H9 (cell line): Measurements from ENCODE around the gene ITPR3. TPM values are rescaled to one million over a fixed set of nuclear protein-coding genes. Genes with fewer than 3 reads are reported as not detected.

Source experiments
- DNase-seq: peaks from one replicate; pipeline ENCODE4 v3.0.0-alpha.2; 2017
- H2AFZ ChIP-seq: one replicate; pipeline ENCODE4 v1.6.1; 2013; ENCODE audit warnings: mild to moderate bottlenecking, low read length, control low read depth, moderate library complexity
- H2AK5ac ChIP-seq: 2 replicates; pipeline ENCODE4 v1.6.1; 2013; ENCODE audit warnings: low read length, control low read depth, mixed read lengths; ENCODE audit not compliant: insufficient read length
- H2BK120ac ChIP-seq: one replicate; pipeline ENCODE4 v1.6.1; 2013; ENCODE audit warnings: low read depth, mild to moderate bottlenecking, low read length, control low read depth, inconsistent platforms; ENCODE audit not compliant: poor library complexity, severe bottlenecking
- H2BK12ac ChIP-seq: 2 replicates; pipeline ENCODE4 v1.6.1; 2013; ENCODE audit warnings: low read length, control low read depth, mixed read lengths, low read depth; ENCODE audit not compliant: insufficient read length
- H2BK15ac ChIP-seq: 2 replicates; pipeline ENCODE4 v1.6.1; 2013; ENCODE audit warnings: low read depth, low read length, control low read depth
- H2BK20ac ChIP-seq: one replicate; pipeline ENCODE4 v1.6.1; 2013; ENCODE audit warnings: low read depth, mild to moderate bottlenecking, low read length, control low read depth, inconsistent platforms; ENCODE audit not compliant: poor library complexity, severe bottlenecking
- H2BK5ac ChIP-seq: 2 replicates; pipeline ENCODE4 v1.6.1; 2013; ENCODE audit warnings: low read length, control low read depth, mixed read lengths; ENCODE audit not compliant: insufficient read length
- H3K14ac ChIP-seq: 2 replicates; pipeline ENCODE4 v1.6.1; 2013; ENCODE audit warnings: low read length, control low read depth; ENCODE audit not compliant: insufficient read depth
- H3K18ac ChIP-seq: 2 replicates; pipeline ENCODE4 v1.6.1; 2013; ENCODE audit warnings: low read depth, mild to moderate bottlenecking, mixed read lengths, low read length, control low read depth; ENCODE audit not compliant: insufficient read length
- H3K23ac ChIP-seq: 2 replicates; pipeline ENCODE4 v1.6.1; 2013; ENCODE audit warnings: low read length, control low read depth, mixed read lengths, low read depth; ENCODE audit not compliant: insufficient read length
- H3K23me2 ChIP-seq: 2 replicates; pipeline ENCODE4 v1.6.1; 2013; ENCODE audit warnings: low read depth, mild to moderate bottlenecking, mixed read lengths, low read length, control low read depth; ENCODE audit not compliant: insufficient read length, poor library complexity, severe bottlenecking
- H3K27ac ChIP-seq: 2 replicates; pipeline ENCODE4 v1.5.1; 2013; ENCODE audit warnings: low read length, control low read depth, mixed read lengths, low read depth; ENCODE audit not compliant: insufficient read length
- H3K27me3 ChIP-seq: 2 replicates; pipeline ENCODE4 v1.6.1; 2013; ENCODE audit warnings: low read length, control low read depth, inconsistent platforms; ENCODE audit not compliant: insufficient read depth
- H3K4ac ChIP-seq: 2 replicates; pipeline ENCODE4 v1.6.1; 2013; ENCODE audit warnings: low read depth, mild to moderate bottlenecking, control low read depth, inconsistent platforms, low read length, moderate library complexity
- H3K4me1 ChIP-seq: 2 replicates; pipeline ENCODE4 v1.6.1; 2013; ENCODE audit warnings: low read length, control low read depth, inconsistent platforms; ENCODE audit not compliant: insufficient read depth
- H3K4me2 ChIP-seq: 2 replicates; pipeline ENCODE4 v1.6.1; 2013; ENCODE audit warnings: low read length, control low read depth, mixed read lengths; ENCODE audit not compliant: insufficient read length, insufficient read depth
- H3K56ac ChIP-seq: 2 replicates; pipeline ENCODE4 v1.6.1; 2013; ENCODE audit warnings: low read depth, mild to moderate bottlenecking, mixed read lengths, low read length, control low read depth; ENCODE audit not compliant: insufficient read length
- H3K79me1 ChIP-seq: 2 replicates; pipeline ENCODE4 v1.6.1; 2013; ENCODE audit warnings: low read depth, mild to moderate bottlenecking, moderate library complexity, low read length, control low read depth, inconsistent platforms; ENCODE audit not compliant: insufficient read depth, poor library complexity, severe bottlenecking
- H3K79me2 ChIP-seq: 2 replicates; pipeline ENCODE4 v1.6.1; 2013; ENCODE audit warnings: low read length, control low read depth, inconsistent platforms; ENCODE audit not compliant: insufficient read depth
- H3K9ac ChIP-seq: 2 replicates; pipeline ENCODE4 v1.6.1; 2013; ENCODE audit warnings: low read length, control low read depth, mixed read lengths; ENCODE audit not compliant: insufficient read length; ENCODE audit errors: extremely low read depth
- H3K9me3 ChIP-seq: one replicate; pipeline ENCODE4 v1.6.1; 2013; ENCODE audit warnings: low read depth, low read length, inconsistent platforms; ENCODE audit not compliant: control insufficient read depth
- H3T11ph ChIP-seq: one replicate; pipeline ENCODE4 v1.6.1; 2013; ENCODE audit warnings: mild to moderate bottlenecking, low read length, control low read depth, inconsistent platforms
- H4K20me1 ChIP-seq: one replicate; pipeline ENCODE4 v1.6.1; 2013; ENCODE audit not compliant: control insufficient read depth, insufficient read length, insufficient read depth
- H4K5ac ChIP-seq: 2 replicates; pipeline ENCODE4 v1.6.1; 2013; ENCODE audit warnings: low read depth, mild to moderate bottlenecking, mixed read lengths, low read length, control low read depth; ENCODE audit not compliant: insufficient read length
- H4K8ac ChIP-seq: replicated peaks from 2 replicates; pipeline ENCODE4 v1.6.1; 2013; ENCODE audit warnings: low read length, control low read depth, mixed read lengths, low read depth; ENCODE audit not compliant: insufficient read length
- H4K91ac ChIP-seq: 2 replicates; pipeline ENCODE4 v1.6.1; 2013; ENCODE audit warnings: low read depth, mild to moderate bottlenecking, moderate library complexity, mixed read lengths, low read length, control low read depth; ENCODE audit not compliant: insufficient read length
- H3K27ac Mint-ChIP-seq, 3 experiments: 2 replicates in 2 of 3; 3 replicates in 1 of 3; pipeline ENCODE4 v1.8.0; 2020 to 2021; ENCODE audit warnings: mixed read lengths in 3 of 3, mild to moderate bottlenecking in 1 of 3, moderate library complexity in 1 of 3
- H3K27me3 Mint-ChIP-seq: 2 replicates; pipeline ENCODE4 v1.8.0; 2021; ENCODE audit warnings: low read depth, mild to moderate bottlenecking, moderate library complexity, mixed read lengths
- H3K36me3 Mint-ChIP-seq, 3 experiments: 2 replicates in 2 of 3; 3 replicates in 1 of 3; pipeline ENCODE4 v1.8.0; 2020 to 2021; ENCODE audit warnings: low read depth in 3 of 3, mixed read lengths in 3 of 3; ENCODE audit not compliant: insufficient read depth in 1 of 3
- H3K4me1 Mint-ChIP-seq, 2 experiments: 2 replicates each; pipeline ENCODE4 v1.8.0; 2020; ENCODE audit warnings: mixed read lengths in 2 of 2
- H3K4me3 Mint-ChIP-seq, 2 experiments: 2 replicates in 1 of 2; 3 replicates in 1 of 2; pipeline ENCODE4 v1.8.0; 2020 to 2021; ENCODE audit warnings: mild to moderate bottlenecking in 2 of 2, mixed read lengths in 2 of 2, moderate library complexity in 1 of 2
- H3K9me3 Mint-ChIP-seq, 2 experiments: 2 replicates in 1 of 2; 3 replicates in 1 of 2; pipeline ENCODE4 v1.8.0; 2020; ENCODE audit warnings: mild to moderate bottlenecking in 2 of 2, mixed read lengths in 2 of 2, moderate library complexity in 1 of 2
- CTCF ChIP-seq: fragments of 200-600 bp; sonication (generic); conservative IDR thresholded peaks from 3 replicates; pipeline ENCODE4 v1.8.0; 2021; ENCODE audit warnings: antibody characterized with exemption, mild to moderate bottlenecking
- WGBS: extraction: QIAGEN DNeasy Blood & Tissue Kit; methylation state at CpG from one replicate; pipeline ENCODE4 v1.1.7; 2013; ENCODE audit warnings: missing lambda C conversion rate, low lambda C conversion rate, mixed read lengths; ENCODE audit not compliant: insufficient read length; ENCODE audit errors: extremely low coverage; 5-methylcytosine and 5-hydroxymethylcytosine counted together
- total RNA-seq: library from RNA; stranded (reverse); gene quantifications from 2 replicates; pipeline ENCODE4 v1.2.1, GENCODE V29; 2021

Gene ITPR3
- total RNA-seq, 1 experiment from 2014 or later: 40.3 TPM

GRCh38 chr6:33678233-33678931 is 57.3 kb downstream of the ITPR3 start:
- Histone ChIP-seq H3K27me3 (no peaks in the 10 kb centered on the region), H3K79me1 (no peaks in the 10 kb centered on the region), H4K91ac (no peak overlapping the region), H2BK120ac (no peak overlapping the region), H2BK15ac (no peak overlapping the region), H3K56ac (no peak overlapping the region), H2AK5ac (no peak overlapping the region), H4K20me1 (no peaks in the 10 kb centered on the region), H3K9me3 (no peaks in the 10 kb centered on the region), H4K5ac (no peak overlapping the region), H3K4me2 (no peak overlapping the region), H3K9ac (no peak overlapping the region), H3K4ac (no peak overlapping the region), H2BK5ac (no peak overlapping the region), H2BK12ac (no peak overlapping the region), H3T11ph (no peak overlapping the region), H3K4me1 (no peaks in the 10 kb centered on the region), H2AFZ (no peak overlapping the region), H2BK20ac (no peak overlapping the region), H3K79me2 (no peaks in the 10 kb centered on the region), H3K23me2 (no peaks in the 10 kb centered on the region), H3K14ac (no peak overlapping the region), H3K18ac (no peak overlapping the region), H3K27ac (no peak overlapping the region), H4K8ac (no peak overlapping the region), H3K23ac (no peak overlapping the region)
- H3K9me3 Mint-ChIP-seq: no peaks in the 10 kb centered on the region
- WGBS: no CpG with 5 or more reads among the region's 24 CpGs
- peak overlapping the region in 2 of 3 experiments; percentile 14 to 28; a peak in 4 of 7 replicates for H3K27ac Mint-ChIP-seq
- no peak for TF ChIP-seq CTCF
- peaks cover 34 to 79% (median 71%) of the 10 kb centered on the region in 3 experiments for H3K36me3 Mint-ChIP-seq
- H3K4me3 Mint-ChIP-seq: no peak overlapping the region
- H3K4me1 Mint-ChIP-seq: peaks cover 0 to 3% of the 10 kb centered on the region in 2 experiments; a peak in 1 of 4 replicates
- no peaks in the 10 kb centered on the region; the same call in 1 of the 2 replicates for H3K27me3 Mint-ChIP-seq
- DNase-seq: no peak
